H9 (cell line): ENCODE measurements around the gene CMTM2. TPM values are rescaled to one million over a fixed set of nuclear protein-coding genes. Genes with fewer than 3 reads are reported as not detected.

Source experiments
- DNase-seq: peaks from one replicate; pipeline ENCODE4 v3.0.0-alpha.2; 2017
- H2AFZ ChIP-seq: one replicate; pipeline ENCODE4 v1.6.1; 2013; ENCODE audit warnings: mild to moderate bottlenecking, low read length, control low read depth, moderate library complexity
- H2AK5ac ChIP-seq: 2 replicates; pipeline ENCODE4 v1.6.1; 2013; ENCODE audit warnings: low read length, control low read depth, mixed read lengths; ENCODE audit not compliant: insufficient read length
- H2BK120ac ChIP-seq: one replicate; pipeline ENCODE4 v1.6.1; 2013; ENCODE audit warnings: low read depth, mild to moderate bottlenecking, low read length, control low read depth, inconsistent platforms; ENCODE audit not compliant: poor library complexity, severe bottlenecking
- H2BK12ac ChIP-seq: 2 replicates; pipeline ENCODE4 v1.6.1; 2013; ENCODE audit warnings: low read length, control low read depth, mixed read lengths, low read depth; ENCODE audit not compliant: insufficient read length
- H2BK15ac ChIP-seq: 2 replicates; pipeline ENCODE4 v1.6.1; 2013; ENCODE audit warnings: low read depth, low read length, control low read depth
- H2BK20ac ChIP-seq: one replicate; pipeline ENCODE4 v1.6.1; 2013; ENCODE audit warnings: low read depth, mild to moderate bottlenecking, low read length, control low read depth, inconsistent platforms; ENCODE audit not compliant: poor library complexity, severe bottlenecking
- H2BK5ac ChIP-seq: 2 replicates; pipeline ENCODE4 v1.6.1; 2013; ENCODE audit warnings: low read length, control low read depth, mixed read lengths; ENCODE audit not compliant: insufficient read length
- H3K14ac ChIP-seq: 2 replicates; pipeline ENCODE4 v1.6.1; 2013; ENCODE audit warnings: low read length, control low read depth; ENCODE audit not compliant: insufficient read depth
- H3K18ac ChIP-seq: 2 replicates; pipeline ENCODE4 v1.6.1; 2013; ENCODE audit warnings: low read depth, mild to moderate bottlenecking, mixed read lengths, low read length, control low read depth; ENCODE audit not compliant: insufficient read length
- H3K23ac ChIP-seq: 2 replicates; pipeline ENCODE4 v1.6.1; 2013; ENCODE audit warnings: low read length, control low read depth, mixed read lengths, low read depth; ENCODE audit not compliant: insufficient read length
- H3K23me2 ChIP-seq: 2 replicates; pipeline ENCODE4 v1.6.1; 2013; ENCODE audit warnings: low read depth, mild to moderate bottlenecking, mixed read lengths, low read length, control low read depth; ENCODE audit not compliant: insufficient read length, poor library complexity, severe bottlenecking
- H3K27ac ChIP-seq: 2 replicates; pipeline ENCODE4 v1.5.1; 2013; ENCODE audit warnings: low read length, control low read depth, mixed read lengths, low read depth; ENCODE audit not compliant: insufficient read length
- H3K27me3 ChIP-seq: 2 replicates; pipeline ENCODE4 v1.6.1; 2013; ENCODE audit warnings: low read length, control low read depth, inconsistent platforms; ENCODE audit not compliant: insufficient read depth
- H3K4ac ChIP-seq: 2 replicates; pipeline ENCODE4 v1.6.1; 2013; ENCODE audit warnings: low read depth, mild to moderate bottlenecking, control low read depth, inconsistent platforms, low read length, moderate library complexity
- H3K4me1 ChIP-seq: 2 replicates; pipeline ENCODE4 v1.6.1; 2013; ENCODE audit warnings: low read length, control low read depth, inconsistent platforms; ENCODE audit not compliant: insufficient read depth
- H3K4me2 ChIP-seq: 2 replicates; pipeline ENCODE4 v1.6.1; 2013; ENCODE audit warnings: low read length, control low read depth, mixed read lengths; ENCODE audit not compliant: insufficient read length, insufficient read depth
- H3K56ac ChIP-seq: 2 replicates; pipeline ENCODE4 v1.6.1; 2013; ENCODE audit warnings: low read depth, mild to moderate bottlenecking, mixed read lengths, low read length, control low read depth; ENCODE audit not compliant: insufficient read length
- H3K79me1 ChIP-seq: 2 replicates; pipeline ENCODE4 v1.6.1; 2013; ENCODE audit warnings: low read depth, mild to moderate bottlenecking, moderate library complexity, low read length, control low read depth, inconsistent platforms; ENCODE audit not compliant: insufficient read depth, poor library complexity, severe bottlenecking
- H3K79me2 ChIP-seq: 2 replicates; pipeline ENCODE4 v1.6.1; 2013; ENCODE audit warnings: low read length, control low read depth, inconsistent platforms; ENCODE audit not compliant: insufficient read depth
- H3K9ac ChIP-seq: 2 replicates; pipeline ENCODE4 v1.6.1; 2013; ENCODE audit warnings: low read length, control low read depth, mixed read lengths; ENCODE audit not compliant: insufficient read length; ENCODE audit errors: extremely low read depth
- H3K9me3 ChIP-seq: one replicate; pipeline ENCODE4 v1.6.1; 2013; ENCODE audit warnings: low read depth, low read length, inconsistent platforms; ENCODE audit not compliant: control insufficient read depth
- H3T11ph ChIP-seq: one replicate; pipeline ENCODE4 v1.6.1; 2013; ENCODE audit warnings: mild to moderate bottlenecking, low read length, control low read depth, inconsistent platforms
- H4K20me1 ChIP-seq: one replicate; pipeline ENCODE4 v1.6.1; 2013; ENCODE audit not compliant: control insufficient read depth, insufficient read length, insufficient read depth
- H4K5ac ChIP-seq: 2 replicates; pipeline ENCODE4 v1.6.1; 2013; ENCODE audit warnings: low read depth, mild to moderate bottlenecking, mixed read lengths, low read length, control low read depth; ENCODE audit not compliant: insufficient read length
- H4K8ac ChIP-seq: replicated peaks from 2 replicates; pipeline ENCODE4 v1.6.1; 2013; ENCODE audit warnings: low read length, control low read depth, mixed read lengths, low read depth; ENCODE audit not compliant: insufficient read length
- H4K91ac ChIP-seq: 2 replicates; pipeline ENCODE4 v1.6.1; 2013; ENCODE audit warnings: low read depth, mild to moderate bottlenecking, moderate library complexity, mixed read lengths, low read length, control low read depth; ENCODE audit not compliant: insufficient read length
- H3K27ac Mint-ChIP-seq, 3 experiments: 2 replicates in 2 of 3; 3 replicates in 1 of 3; pipeline ENCODE4 v1.8.0; 2020 to 2021; ENCODE audit warnings: mixed read lengths in 3 of 3, mild to moderate bottlenecking in 1 of 3, moderate library complexity in 1 of 3
- H3K27me3 Mint-ChIP-seq: 2 replicates; pipeline ENCODE4 v1.8.0; 2021; ENCODE audit warnings: low read depth, mild to moderate bottlenecking, moderate library complexity, mixed read lengths
- H3K36me3 Mint-ChIP-seq, 3 experiments: 2 replicates in 2 of 3; 3 replicates in 1 of 3; pipeline ENCODE4 v1.8.0; 2020 to 2021; ENCODE audit warnings: low read depth in 3 of 3, mixed read lengths in 3 of 3; ENCODE audit not compliant: insufficient read depth in 1 of 3
- H3K4me1 Mint-ChIP-seq, 2 experiments: 2 replicates each; pipeline ENCODE4 v1.8.0; 2020; ENCODE audit warnings: mixed read lengths in 2 of 2
- H3K4me3 Mint-ChIP-seq, 2 experiments: 2 replicates in 1 of 2; 3 replicates in 1 of 2; pipeline ENCODE4 v1.8.0; 2020 to 2021; ENCODE audit warnings: mild to moderate bottlenecking in 2 of 2, mixed read lengths in 2 of 2, moderate library complexity in 1 of 2
- H3K9me3 Mint-ChIP-seq, 2 experiments: 2 replicates in 1 of 2; 3 replicates in 1 of 2; pipeline ENCODE4 v1.8.0; 2020; ENCODE audit warnings: mild to moderate bottlenecking in 2 of 2, mixed read lengths in 2 of 2, moderate library complexity in 1 of 2
- WGBS: extraction: QIAGEN DNeasy Blood & Tissue Kit; methylation state at CpG from one replicate; pipeline ENCODE4 v1.1.7; 2013; ENCODE audit warnings: missing lambda C conversion rate, low lambda C conversion rate, mixed read lengths; ENCODE audit not compliant: insufficient read length; ENCODE audit errors: extremely low coverage; 5-methylcytosine and 5-hydroxymethylcytosine counted together
- total RNA-seq: library from RNA; stranded (reverse); gene quantifications from 2 replicates; pipeline ENCODE4 v1.2.1, GENCODE V29; 2021
- TF ChIP-seq, protein P1 (sequence below): fragments of 200-600 bp; sonication (generic); conservative IDR thresholded peaks from 3 replicates; pipeline ENCODE4 v1.8.0; 2021; ENCODE audit warnings: antibody characterized with exemption, mild to moderate bottlenecking

CMTM2 gene
- total RNA-seq, 1 experiment from 2014 or later, result not detected

DNA sequence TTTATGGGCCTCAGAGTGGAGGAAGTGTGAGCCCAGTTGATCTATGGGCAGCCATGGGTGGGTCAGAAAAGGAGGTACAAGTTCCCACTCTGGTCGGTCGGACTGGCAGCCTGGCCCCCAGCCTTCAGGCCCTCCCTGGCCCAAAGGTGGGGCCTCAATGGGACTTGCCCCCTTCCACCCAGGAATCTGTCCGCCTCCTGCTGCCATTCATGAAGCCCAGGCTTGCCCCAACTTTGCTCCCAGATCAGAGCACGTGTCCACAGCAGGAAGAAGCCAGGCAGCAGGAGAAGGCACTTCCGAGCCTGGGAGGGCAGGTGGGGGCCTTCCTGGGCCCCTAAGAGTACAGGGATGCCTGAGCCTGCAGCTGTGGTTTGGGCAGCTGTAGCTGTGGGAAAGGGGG is 22.2 kb downstream of the CMTM2 start:
- Histone ChIP-seq H2AK5ac (no peak overlapping the region), H4K20me1 (no peaks in the 10 kb centered on the region), H4K8ac (no peak overlapping the region), H4K5ac (no peak overlapping the region), H4K91ac (no peak overlapping the region), H3K9ac (no peak overlapping the region), H3K4ac (no peak overlapping the region), H2BK120ac (no peak overlapping the region), H3K23ac (no peak overlapping the region), H2BK5ac (no peak overlapping the region), H3K27ac (no peak overlapping the region), H3K27me3 (no peaks in the 10 kb centered on the region), H3K56ac (no peak overlapping the region), H2BK20ac (no peak overlapping the region), H3T11ph (no peak overlapping the region), H3K14ac (no peak overlapping the region), H3K4me1 (no peaks in the 10 kb centered on the region), H2BK15ac (no peak overlapping the region), H3K18ac (no peak overlapping the region), H2BK12ac (no peak overlapping the region), H3K23me2 (peaks cover 11% of the 10 kb centered on the region), H3K4me2 (no peak overlapping the region), H3K79me1 (no peaks in the 10 kb centered on the region), H3K9me3 (no peaks in the 10 kb centered on the region), H3K79me2 (no peaks in the 10 kb centered on the region), H2AFZ (no peak overlapping the region)
- TF ChIP-seq, protein P1, sequence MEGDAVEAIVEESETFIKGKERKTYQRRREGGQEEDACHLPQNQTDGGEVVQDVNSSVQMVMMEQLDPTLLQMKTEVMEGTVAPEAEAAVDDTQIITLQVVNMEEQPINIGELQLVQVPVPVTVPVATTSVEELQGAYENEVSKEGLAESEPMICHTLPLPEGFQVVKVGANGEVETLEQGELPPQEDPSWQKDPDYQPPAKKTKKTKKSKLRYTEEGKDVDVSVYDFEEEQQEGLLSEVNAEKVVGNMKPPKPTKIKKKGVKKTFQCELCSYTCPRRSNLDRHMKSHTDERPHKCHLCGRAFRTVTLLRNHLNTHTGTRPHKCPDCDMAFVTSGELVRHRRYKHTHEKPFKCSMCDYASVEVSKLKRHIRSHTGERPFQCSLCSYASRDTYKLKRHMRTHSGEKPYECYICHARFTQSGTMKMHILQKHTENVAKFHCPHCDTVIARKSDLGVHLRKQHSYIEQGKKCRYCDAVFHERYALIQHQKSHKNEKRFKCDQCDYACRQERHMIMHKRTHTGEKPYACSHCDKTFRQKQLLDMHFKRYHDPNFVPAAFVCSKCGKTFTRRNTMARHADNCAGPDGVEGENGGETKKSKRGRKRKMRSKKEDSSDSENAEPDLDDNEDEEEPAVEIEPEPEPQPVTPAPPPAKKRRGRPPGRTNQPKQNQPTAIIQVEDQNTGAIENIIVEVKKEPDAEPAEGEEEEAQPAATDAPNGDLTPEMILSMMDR, result no peak
- H3K4me3 Mint-ChIP-seq, result no peak overlapping the region
- no peaks in the 10 kb centered on the region; a peak in 1 of 7 replicates for H3K36me3 Mint-ChIP-seq
- no peaks in the 10 kb centered on the region for H3K9me3 Mint-ChIP-seq
- no peak overlapping the region for H3K27ac Mint-ChIP-seq
- H3K27me3 Mint-ChIP-seq, result peaks cover 9% of the 10 kb centered on the region
- no CpG with 5 or more reads among the region's 5 CpGs for WGBS
- peaks cover 11 to 16% of the 10 kb centered on the region in 2 experiments for H3K4me1 Mint-ChIP-seq
- no peak for DNase-seq
